Progenitor cell of endocrine pancreas (in vitro differentiated cells): ENCODE data around the gene NPEPPS. TPM values are rescaled to one million over a fixed set of nuclear protein-coding genes. Genes with fewer than 3 reads are reported as not detected.
"Not testable (repeated sequence)": the region's sequence is repeated elsewhere in the genome, so short reads cannot be mapped to it uniquely, and the experiment has no call there.

Experiments used
- DNase-seq: peaks from one replicate; pipeline ENCODE4 v3.0.0; 2021; ENCODE audit warnings: low spot score; ENCODE audit not compliant: unreplicated experiment
- H3K27ac Mint-ChIP-seq: 2 replicates; pipeline ENCODE4 v1.8.0; 2021; ENCODE audit warnings: mild to moderate bottlenecking, moderate library complexity, mixed read lengths
- H3K27me3 Mint-ChIP-seq: 2 replicates; pipeline ENCODE4 v1.8.0; 2021; ENCODE audit warnings: mixed read lengths
- H3K36me3 Mint-ChIP-seq: 2 replicates; pipeline ENCODE4 v1.8.0; 2022; ENCODE audit warnings: mixed read lengths; ENCODE audit not compliant: insufficient read depth
- H3K4me1 Mint-ChIP-seq: 2 replicates; pipeline ENCODE4 v1.8.0; 2021; ENCODE audit warnings: low read depth, mixed read lengths
- H3K4me3 Mint-ChIP-seq: 2 replicates; pipeline ENCODE4 v1.8.0; 2021; ENCODE audit warnings: low read depth, mild to moderate bottlenecking, moderate library complexity, mixed read lengths
- H3K9me3 Mint-ChIP-seq: 2 replicates; pipeline ENCODE4 v1.8.0; 2021; ENCODE audit warnings: low read depth, mixed read lengths
- total RNA-seq: library from RNA; stranded (reverse); gene quantifications from 2 replicates; pipeline ENCODE4 v1.2.1, GENCODE V29; 2021
- TF ChIP-seq, protein P1 (sequence below): fragments of 200-600 bp; sonication (generic); IDR thresholded peaks from one replicate; pipeline ENCODE4 v1.5.0; 2021; ENCODE audit warnings: antibody characterized with exemption, mild to moderate bottlenecking; ENCODE audit not compliant: unreplicated experiment

Gene NPEPPS
- total RNA-seq, 1 donor from 2014 or later: 179 TPM

- H3K27ac Mint-ChIP-seq, H3K9me3 Mint-ChIP-seq, H3K4me3 Mint-ChIP-seq, H3K36me3 Mint-ChIP-seq, H3K27me3 Mint-ChIP-seq, H3K4me1 Mint-ChIP-seq, DNase-seq: not testable (repeated sequence)
These were observed 51.5 kb downstream of the NPEPPS start for GRCh38 chr17:47582416-47582815.

DNA sequence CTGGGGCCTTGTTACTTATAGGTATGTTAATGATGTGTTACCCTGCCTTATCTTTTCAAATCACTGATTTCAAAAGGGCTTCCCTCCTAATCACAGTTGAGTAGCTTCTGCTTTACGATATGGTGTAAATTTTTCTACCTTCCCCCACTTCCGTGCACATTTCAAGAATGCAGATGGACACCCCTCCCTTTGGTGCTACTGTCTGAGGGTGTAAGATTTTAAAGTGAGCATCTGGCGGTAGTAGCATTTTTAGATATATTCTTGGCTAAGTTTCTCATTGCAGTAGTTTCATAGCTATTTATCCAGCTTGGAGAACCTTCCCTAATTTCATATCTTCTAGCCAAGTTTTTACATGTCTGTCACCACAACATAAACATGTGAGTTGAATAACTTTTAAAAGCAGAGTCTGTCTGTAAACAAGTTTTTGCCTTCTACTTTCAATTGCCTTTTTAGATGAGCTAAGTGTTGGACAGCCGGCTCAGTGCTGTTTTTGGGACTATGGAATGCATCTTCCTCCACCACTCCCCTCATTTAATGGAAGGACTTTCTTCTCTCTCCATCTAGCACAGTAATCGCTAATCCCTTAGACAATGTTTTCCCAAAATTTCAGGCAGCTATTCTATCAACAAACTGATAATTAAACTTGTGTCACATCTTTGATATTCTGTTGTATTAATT lies 55.6 kb downstream of the NPEPPS start:
- not testable (repeated sequence) for DNase-seq, H3K36me3 Mint-ChIP-seq, H3K9me3 Mint-ChIP-seq, H3K4me3 Mint-ChIP-seq, H3K4me1 Mint-ChIP-seq, H3K27me3 Mint-ChIP-seq
- H3K27ac Mint-ChIP-seq: peak overlapping the region; percentile 23

DNA sequence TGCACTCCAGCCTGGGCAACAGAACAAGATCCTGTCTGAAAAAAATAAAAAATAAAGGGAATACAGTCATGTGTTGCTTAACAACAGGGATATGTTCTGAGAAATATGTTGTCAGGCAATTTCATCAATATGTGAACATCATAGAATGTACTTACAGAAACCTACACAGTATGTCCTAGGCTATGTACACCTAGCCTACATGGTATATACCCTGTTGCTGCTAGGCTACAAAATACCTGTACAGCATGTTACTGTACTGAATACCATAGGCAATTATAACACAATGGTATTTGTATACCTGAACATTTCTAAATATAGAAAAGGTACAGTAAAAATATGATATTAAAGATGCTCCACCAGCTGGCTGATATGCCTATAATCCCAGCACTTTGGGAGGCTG lies 62.6 kb downstream of the NPEPPS start:
- not testable (repeated sequence) for H3K27ac Mint-ChIP-seq, H3K4me3 Mint-ChIP-seq, DNase-seq, H3K9me3 Mint-ChIP-seq, H3K27me3 Mint-ChIP-seq, H3K4me1 Mint-ChIP-seq
- peaks cover 11% of the 10 kb centered on the region for H3K36me3 Mint-ChIP-seq

DNA sequence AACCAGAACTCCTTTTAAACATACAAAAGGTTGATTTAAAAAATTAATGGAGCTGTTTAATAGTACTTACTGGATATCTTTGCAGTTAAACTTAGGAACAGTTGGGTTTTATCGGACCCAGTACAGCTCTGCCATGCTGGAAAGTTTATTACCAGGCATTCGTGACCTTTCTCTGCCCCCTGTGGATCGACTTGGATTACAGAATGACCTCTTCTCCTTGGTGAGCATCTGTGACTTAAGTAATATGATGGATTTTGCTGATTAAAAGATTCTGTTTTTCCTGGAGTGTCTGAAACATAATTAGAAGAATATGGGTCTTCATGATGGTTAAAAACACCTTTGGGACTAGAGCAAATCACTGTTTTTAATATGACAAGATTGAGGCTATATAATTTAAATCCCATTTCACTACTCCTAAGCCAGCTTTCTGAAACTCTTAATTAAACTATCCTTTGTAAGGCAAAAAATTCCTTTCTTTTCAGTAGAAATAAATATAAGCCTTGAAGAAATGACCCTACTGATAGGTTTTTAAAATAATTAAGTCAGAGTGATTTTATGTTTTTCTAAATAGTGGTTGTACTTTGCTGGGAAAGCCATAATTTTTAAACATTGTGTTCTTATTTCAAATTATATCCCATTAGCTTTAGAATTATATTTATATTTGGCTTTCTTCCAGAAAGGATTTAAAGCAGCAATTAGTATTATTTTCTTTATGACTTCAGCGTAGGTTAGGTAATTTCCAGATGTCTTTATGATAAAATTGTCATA lies 73.1 kb downstream of the NPEPPS start:
- Mint-ChIP-seq H3K27ac (no peak overlapping the region), H3K27me3 (no peaks in the 10 kb centered on the region), H3K9me3 (no peaks in the 10 kb centered on the region), H3K4me1 (no peaks in the 10 kb centered on the region), H3K36me3 (peaks cover 24% of the 10 kb centered on the region), H3K4me3 (no peak overlapping the region)
- DNase-seq: no peak
- TF ChIP-seq, protein P1, sequence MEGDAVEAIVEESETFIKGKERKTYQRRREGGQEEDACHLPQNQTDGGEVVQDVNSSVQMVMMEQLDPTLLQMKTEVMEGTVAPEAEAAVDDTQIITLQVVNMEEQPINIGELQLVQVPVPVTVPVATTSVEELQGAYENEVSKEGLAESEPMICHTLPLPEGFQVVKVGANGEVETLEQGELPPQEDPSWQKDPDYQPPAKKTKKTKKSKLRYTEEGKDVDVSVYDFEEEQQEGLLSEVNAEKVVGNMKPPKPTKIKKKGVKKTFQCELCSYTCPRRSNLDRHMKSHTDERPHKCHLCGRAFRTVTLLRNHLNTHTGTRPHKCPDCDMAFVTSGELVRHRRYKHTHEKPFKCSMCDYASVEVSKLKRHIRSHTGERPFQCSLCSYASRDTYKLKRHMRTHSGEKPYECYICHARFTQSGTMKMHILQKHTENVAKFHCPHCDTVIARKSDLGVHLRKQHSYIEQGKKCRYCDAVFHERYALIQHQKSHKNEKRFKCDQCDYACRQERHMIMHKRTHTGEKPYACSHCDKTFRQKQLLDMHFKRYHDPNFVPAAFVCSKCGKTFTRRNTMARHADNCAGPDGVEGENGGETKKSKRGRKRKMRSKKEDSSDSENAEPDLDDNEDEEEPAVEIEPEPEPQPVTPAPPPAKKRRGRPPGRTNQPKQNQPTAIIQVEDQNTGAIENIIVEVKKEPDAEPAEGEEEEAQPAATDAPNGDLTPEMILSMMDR: no peak

GRCh38 chr17:47604598-47604927 lies 73.7 kb downstream of the NPEPPS start:
- peak overlapping the region; percentile 69 for H3K27ac Mint-ChIP-seq
- peaks cover 23% of the 10 kb centered on the region for H3K36me3 Mint-ChIP-seq
- H3K4me3 Mint-ChIP-seq: no peak overlapping the region
- TF ChIP-seq, protein P1: no peak
- H3K9me3 Mint-ChIP-seq: no peaks in the 10 kb centered on the region
- H3K4me1 Mint-ChIP-seq: no peaks in the 10 kb centered on the region
- DNase-seq: no peak
- H3K27me3 Mint-ChIP-seq: no peaks in the 10 kb centered on the region

DNA sequence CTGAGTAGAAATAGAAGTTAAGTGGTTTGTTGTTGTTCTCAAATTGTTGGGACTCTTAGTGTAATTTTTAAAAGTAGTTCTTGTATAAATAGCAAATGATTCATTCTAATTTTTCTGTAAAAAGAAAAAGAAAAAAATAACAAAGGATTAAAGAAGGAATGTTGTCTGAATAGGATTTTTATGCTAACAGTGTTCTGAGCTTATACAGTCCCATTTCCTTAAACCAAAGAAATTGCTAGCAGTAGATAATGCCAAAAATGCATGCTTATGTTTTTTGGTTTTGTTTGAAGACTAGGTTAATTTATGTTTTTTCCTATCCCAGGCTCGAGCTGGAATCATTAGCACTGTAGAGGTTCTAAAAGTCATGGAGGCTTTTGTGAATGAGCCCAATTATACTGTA lies 74.1 kb downstream of the NPEPPS start:
- Mint-ChIP-seq H3K4me3 (no peak overlapping the region), H3K9me3 (no peaks in the 10 kb centered on the region), H3K27me3 (no peaks in the 10 kb centered on the region), H3K4me1 (no peaks in the 10 kb centered on the region), H3K27ac (no peak overlapping the region), H3K36me3 (peaks cover 23% of the 10 kb centered on the region)
- DNase-seq: no peak
- TF ChIP-seq, protein P1: no peak

DNA sequence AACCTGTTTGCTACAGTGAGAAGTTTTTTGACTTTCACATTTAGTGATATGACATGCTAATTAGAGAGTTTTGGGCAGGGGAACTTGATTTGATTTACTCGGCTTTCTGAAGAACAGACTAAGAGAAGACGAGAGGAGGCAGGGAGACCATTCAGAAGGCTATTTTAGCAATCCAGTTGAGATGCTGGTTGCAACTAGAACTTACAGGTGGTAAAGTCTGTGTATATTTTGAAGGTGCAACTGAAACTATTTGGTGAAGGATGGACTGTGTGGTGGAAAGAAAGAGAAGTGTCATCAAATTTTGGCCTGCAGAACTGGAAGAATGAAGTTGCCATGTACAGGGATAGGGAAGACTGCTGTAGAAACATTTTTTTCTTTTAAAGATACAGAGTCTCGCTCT lies 76.6 kb downstream of the NPEPPS start:
- Mint-ChIP-seq H3K27ac (no peak overlapping the region), H3K27me3 (no peaks in the 10 kb centered on the region), H3K36me3 (peaks cover 16% of the 10 kb centered on the region), H3K4me1 (peaks cover 9% of the 10 kb centered on the region), H3K4me3 (no peak overlapping the region), H3K9me3 (no peaks in the 10 kb centered on the region)
- DNase-seq: no peak
- TF ChIP-seq, protein P1: no peak
